ENCODE measurements around the gene EYS. TPM values are rescaled to one million over a fixed set of nuclear protein-coding genes. Genes with fewer than 3 reads are reported as not detected.

EYS gene
- total RNA-seq, 1 experiment from 2014 or later, result not detected

GRCh38 chr6:63929111-63929510 is 1777.9 kb downstream of the EYS start:
- no peaks in the 10 kb centered on the region for H3K4me1 ChIP-seq (ENCODE audit: insufficient read depth, low read length)

More at GRCh38 chr6:63929111-63929510, 1777.9 kb downstream of the EYS start:
- Mint-ChIP-seq H3K9me3 (no peaks in the 10 kb centered on the region), H3K4me1 (peaks cover 0 to 3% of the 10 kb centered on the region in 2 experiments; a peak in 2 of 4 replicates), H3K36me3 (ENCODE audit: insufficient read depth in 1 of 3, low read depth in 3 of 3) (no peaks in the 10 kb centered on the region; a peak in 1 of 7 replicates), H3K27ac (no peak overlapping the region), H3K27me3 (ENCODE audit: low read depth) (no peaks in the 10 kb centered on the region), H3K4me3 (no peak overlapping the region)
- Histone ChIP-seq H2AFZ (ENCODE audit: low read length) (no peak overlapping the region), H3K56ac (ENCODE audit: insufficient read length, low read depth, low read length) (no peak overlapping the region), H2AK5ac (ENCODE audit: insufficient read length, low read length) (no peak overlapping the region), H3K4ac (ENCODE audit: low read depth, low read length) (no peak overlapping the region), H4K8ac (replicated peaks; ENCODE audit: insufficient read length, low read depth, low read length) (no peak overlapping the region), H3K79me1 (ENCODE audit: insufficient read depth, low read depth, low read length, poor library complexity, severe bottlenecking) (no peaks in the 10 kb centered on the region), H2BK12ac (ENCODE audit: insufficient read length, low read depth, low read length) (no peak overlapping the region), H2BK15ac (ENCODE audit: low read depth, low read length) (no peak overlapping the region), H3K79me2 (ENCODE audit: insufficient read depth, low read length) (no peaks in the 10 kb centered on the region), H3K18ac (ENCODE audit: insufficient read length, low read depth, low read length) (no peak overlapping the region), H2BK20ac (ENCODE audit: low read depth, low read length, poor library complexity, severe bottlenecking) (no peak overlapping the region), H2BK5ac (ENCODE audit: insufficient read length, low read length) (no peak overlapping the region), H3T11ph (ENCODE audit: low read length) (no peak overlapping the region), H3K23ac (ENCODE audit: insufficient read length, low read depth, low read length) (no peak overlapping the region), H4K5ac (ENCODE audit: insufficient read length, low read depth, low read length) (no peak overlapping the region), H3K23me2 (ENCODE audit: insufficient read length, low read depth, low read length, poor library complexity, severe bottlenecking) (no peaks in the 10 kb centered on the region), H4K91ac (ENCODE audit: insufficient read length, low read depth, low read length) (no peak overlapping the region), H3K9me3 (ENCODE audit: control insufficient read depth, low read depth, low read length) (no peaks in the 10 kb centered on the region), H3K9ac (ENCODE audit: extremely low read depth, insufficient read length, low read length) (no peak overlapping the region), H4K20me1 (ENCODE audit: control insufficient read depth, insufficient read depth, insufficient read length) (no peaks in the 10 kb centered on the region), H3K4me2 (ENCODE audit: insufficient read depth, insufficient read length, low read length) (no peak overlapping the region), H3K27ac (ENCODE audit: insufficient read length, low read depth, low read length) (no peak overlapping the region), H3K14ac (ENCODE audit: insufficient read depth, low read length) (no peak overlapping the region), H3K27me3 (ENCODE audit: insufficient read depth, low read length) (no peaks in the 10 kb centered on the region), H2BK120ac (ENCODE audit: low read depth, low read length, poor library complexity, severe bottlenecking) (no peak overlapping the region)
- no CpG with 5 or more reads among the region's 2 CpGs for WGBS (ENCODE audit: extremely low coverage, insufficient read length, low lambda C conversion rate)
- TF ChIP-seq CTCF (conservative IDR thresholded peaks at IDR 0.05), result no peak
- no peak for DNase-seq
